ENCODE results near the gene MCTP2.
"Not testable (repeated sequence)": the region's sequence is repeated elsewhere in the genome, so short reads cannot be mapped to it uniquely, and the experiment has no call there.

Gene MCTP2

DNA sequence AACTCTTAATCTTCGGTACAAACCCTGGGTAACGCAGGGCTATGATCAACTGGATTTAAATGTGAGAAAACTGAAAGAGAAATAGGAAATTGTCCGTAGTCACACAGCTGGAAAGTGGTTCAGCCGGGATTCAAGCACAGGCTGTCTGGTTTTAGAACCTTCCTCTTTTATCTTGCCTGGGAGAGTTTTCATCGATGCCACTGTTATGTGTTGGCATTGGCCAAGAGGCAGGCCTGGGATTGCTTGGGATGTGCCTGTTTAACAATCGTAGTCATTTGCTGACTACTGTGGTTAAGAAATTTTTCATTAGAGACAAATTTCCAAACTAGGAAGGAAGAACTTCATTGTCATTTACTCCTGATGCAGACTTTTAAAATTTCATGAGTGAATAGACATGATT lies 4.3 kb downstream of the MCTP2 start:
- TF ChIP-seq, protein P1, sequence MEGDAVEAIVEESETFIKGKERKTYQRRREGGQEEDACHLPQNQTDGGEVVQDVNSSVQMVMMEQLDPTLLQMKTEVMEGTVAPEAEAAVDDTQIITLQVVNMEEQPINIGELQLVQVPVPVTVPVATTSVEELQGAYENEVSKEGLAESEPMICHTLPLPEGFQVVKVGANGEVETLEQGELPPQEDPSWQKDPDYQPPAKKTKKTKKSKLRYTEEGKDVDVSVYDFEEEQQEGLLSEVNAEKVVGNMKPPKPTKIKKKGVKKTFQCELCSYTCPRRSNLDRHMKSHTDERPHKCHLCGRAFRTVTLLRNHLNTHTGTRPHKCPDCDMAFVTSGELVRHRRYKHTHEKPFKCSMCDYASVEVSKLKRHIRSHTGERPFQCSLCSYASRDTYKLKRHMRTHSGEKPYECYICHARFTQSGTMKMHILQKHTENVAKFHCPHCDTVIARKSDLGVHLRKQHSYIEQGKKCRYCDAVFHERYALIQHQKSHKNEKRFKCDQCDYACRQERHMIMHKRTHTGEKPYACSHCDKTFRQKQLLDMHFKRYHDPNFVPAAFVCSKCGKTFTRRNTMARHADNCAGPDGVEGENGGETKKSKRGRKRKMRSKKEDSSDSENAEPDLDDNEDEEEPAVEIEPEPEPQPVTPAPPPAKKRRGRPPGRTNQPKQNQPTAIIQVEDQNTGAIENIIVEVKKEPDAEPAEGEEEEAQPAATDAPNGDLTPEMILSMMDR (IDR thresholded peaks at IDR 0.05; ENCODE audit: extremely low read depth, missing control alignments) = no peak
- no peak for DNase-seq (ENCODE audit: low spot score)

DNA sequence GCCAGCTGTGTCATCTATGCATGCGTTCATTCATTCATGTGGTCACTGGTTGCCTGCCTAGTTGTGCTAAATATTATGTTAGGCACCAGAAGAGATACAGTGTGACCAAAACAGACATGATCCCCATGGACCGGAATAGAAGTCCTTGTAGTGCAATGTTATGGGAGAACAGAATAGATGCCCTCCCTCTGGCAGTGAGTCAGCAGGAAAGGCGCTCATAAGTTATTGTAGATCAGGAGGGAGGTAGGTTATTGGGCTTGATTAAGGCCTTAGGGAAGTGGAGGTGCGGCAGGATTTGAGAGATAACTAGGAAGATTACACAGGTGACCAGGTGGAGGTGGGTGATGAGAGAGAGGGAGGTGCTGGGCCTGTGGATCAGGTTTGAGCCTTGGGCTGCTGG lies 5.2 kb downstream of the MCTP2 start:
- TF ChIP-seq, protein P1 (IDR thresholded peaks at IDR 0.05; ENCODE audit: extremely low read depth, missing control alignments) = no peak
- DNase-seq (ENCODE audit: low spot score) = no peak

DNA sequence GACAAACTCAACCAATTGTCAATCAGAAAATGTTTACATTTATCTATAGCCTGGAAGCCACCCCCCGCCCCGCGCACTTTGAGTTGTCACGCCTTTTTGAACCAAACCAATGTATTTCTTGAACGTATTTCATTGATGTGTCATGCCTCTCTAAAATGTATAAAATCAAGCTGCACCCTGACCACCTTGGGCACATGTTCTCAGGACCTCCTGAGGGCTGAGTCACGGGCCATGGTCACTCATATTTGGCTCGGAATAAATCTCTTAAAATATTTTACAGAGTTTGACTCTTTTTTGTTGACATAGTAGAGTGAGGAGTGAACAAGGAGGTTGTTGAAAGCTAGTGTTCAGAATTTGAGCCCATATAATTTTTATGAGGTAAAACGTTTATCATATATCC lies 6.5 kb downstream of the MCTP2 start:
- TF ChIP-seq, protein P1 (IDR thresholded peaks at IDR 0.05; ENCODE audit: extremely low read depth, missing control alignments) = no peak
- DNase-seq (ENCODE audit: low spot score) = no peak

DNA sequence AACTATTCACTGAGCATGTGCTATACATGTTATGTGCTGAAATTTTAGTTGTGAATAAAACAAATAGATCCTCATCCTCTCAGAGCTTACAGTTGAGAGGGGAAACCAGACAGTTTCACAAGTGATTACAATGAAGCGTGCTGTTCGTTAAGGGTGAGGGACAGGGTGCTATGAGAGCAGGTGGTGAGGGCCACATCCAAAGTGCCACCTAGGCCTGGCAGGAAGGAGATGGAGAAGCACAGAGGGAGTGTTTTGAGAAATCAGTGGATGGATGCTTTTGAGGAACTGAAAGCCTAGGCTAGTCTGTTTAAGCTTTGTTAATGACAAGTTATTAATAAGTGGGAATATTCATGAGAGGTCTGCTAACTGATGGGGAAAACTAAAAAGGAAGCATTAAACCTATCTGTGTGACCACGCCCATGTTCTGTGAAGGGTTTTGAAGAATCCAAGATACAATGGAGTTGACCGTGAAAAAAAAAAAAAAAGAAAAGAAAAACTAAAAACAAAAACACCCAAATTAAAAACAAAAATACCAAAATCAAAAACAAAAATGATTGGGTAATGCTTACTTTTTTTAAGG lies 7.3 kb downstream of the MCTP2 start:
- no peak for DNase-seq (ENCODE audit: low spot score)
- TF ChIP-seq, protein P1 (IDR thresholded peaks at IDR 0.05; ENCODE audit: extremely low read depth, missing control alignments) = no peak

DNA sequence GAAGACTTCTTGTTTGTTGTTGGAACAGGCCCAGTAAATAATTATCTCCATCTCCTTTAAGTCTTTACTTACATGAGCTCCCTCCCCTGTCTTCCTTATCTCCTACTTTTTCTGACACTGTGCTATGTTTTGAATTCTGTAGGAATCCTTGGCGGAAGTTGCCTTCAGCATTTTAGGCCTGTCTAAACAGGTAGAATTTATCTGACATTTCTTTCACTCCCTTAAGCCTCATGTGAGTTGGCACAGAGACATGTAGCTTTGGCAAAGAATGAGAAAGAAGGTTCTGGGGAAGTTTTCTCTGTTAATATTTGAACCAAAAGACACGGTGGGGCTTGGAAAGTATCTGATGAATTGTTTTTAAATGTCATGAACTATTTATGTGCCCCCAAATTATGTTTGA lies 8.1 kb downstream of the MCTP2 start:
- TF ChIP-seq, protein P1 (IDR thresholded peaks at IDR 0.05; ENCODE audit: extremely low read depth, missing control alignments) = no peak
- DNase-seq (ENCODE audit: low spot score) = no peak

DNA sequence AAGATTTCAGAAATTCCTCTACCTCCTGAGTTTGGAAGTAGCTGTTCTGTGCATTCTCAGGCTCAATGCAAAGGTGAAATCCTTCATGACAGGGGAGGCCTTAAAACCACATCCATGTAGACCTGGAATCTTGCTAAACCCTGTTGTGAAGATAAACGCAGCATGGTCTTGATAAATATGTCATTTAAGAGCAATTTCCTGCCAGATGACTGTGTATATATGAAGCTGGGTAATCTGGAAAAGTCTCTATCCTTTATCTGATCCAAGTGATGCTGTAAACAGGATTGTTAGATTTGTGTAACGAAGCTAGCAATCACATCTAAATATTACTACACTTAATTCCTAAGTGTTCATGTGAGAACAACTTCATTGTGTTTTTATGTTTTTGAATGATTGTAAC lies 9.1 kb downstream of the MCTP2 start:
- TF ChIP-seq, protein P1 (IDR thresholded peaks at IDR 0.05; ENCODE audit: extremely low read depth, missing control alignments) = no peak
- DNase-seq (ENCODE audit: low spot score) = no peak

DNA sequence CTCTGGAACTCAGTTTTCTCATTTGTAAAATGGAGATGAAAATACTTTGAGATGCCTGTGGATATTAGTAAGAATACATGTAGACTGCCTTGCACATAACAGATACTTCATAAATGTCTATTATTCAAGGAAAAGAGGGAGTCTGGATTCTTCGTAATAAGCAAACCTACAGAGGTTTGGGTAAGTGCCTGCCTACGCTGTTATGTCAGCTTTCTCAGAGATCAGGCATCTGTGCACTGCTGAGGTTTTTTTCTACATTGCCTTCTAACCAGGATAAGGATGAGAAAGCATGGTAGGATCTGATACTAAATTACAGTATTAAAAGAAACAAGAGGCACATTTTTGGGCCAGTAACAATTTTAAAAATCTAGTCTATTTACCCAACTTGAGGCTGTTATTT lies 10.9 kb downstream of the MCTP2 start:
- DNase-seq (ENCODE audit: low spot score) = no peak
- TF ChIP-seq, protein P1 (IDR thresholded peaks at IDR 0.05; ENCODE audit: extremely low read depth, missing control alignments) = no peak

DNA sequence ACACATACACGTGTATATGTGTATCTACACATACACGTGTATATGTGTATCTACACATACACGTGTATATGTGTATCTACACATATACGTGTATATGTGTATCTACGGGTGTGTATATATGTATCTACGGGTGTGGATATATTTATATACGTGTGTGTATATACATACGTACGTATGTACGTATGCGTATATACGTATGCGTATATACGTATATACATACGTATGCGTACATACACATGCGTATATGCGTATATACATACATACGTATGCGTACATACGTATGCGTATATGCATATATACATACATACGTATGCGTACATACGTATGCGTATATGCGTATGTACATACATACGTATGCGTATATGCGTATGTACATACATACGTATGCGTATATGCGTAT lies 11.6 kb downstream of the MCTP2 start:
- not testable (repeated sequence) for DNase-seq (ENCODE audit: low spot score)
